H9 (cell line): ENCODE measurements around the gene CDK11A. TPM values are rescaled to one million over a fixed set of nuclear protein-coding genes. Genes with fewer than 3 reads are reported as not detected.
A peak's percentile ranks its signal among the peaks of the same experiment; 100 is the strongest.

Experiments
- DNase-seq: peaks from one replicate; pipeline ENCODE4 v3.0.0-alpha.2; 2017
- H2AFZ ChIP-seq: one replicate; pipeline ENCODE4 v1.6.1; 2013; ENCODE audit warnings: mild to moderate bottlenecking, low read length, control low read depth, moderate library complexity
- H2AK5ac ChIP-seq: 2 replicates; pipeline ENCODE4 v1.6.1; 2013; ENCODE audit warnings: low read length, control low read depth, mixed read lengths; ENCODE audit not compliant: insufficient read length
- H2BK120ac ChIP-seq: one replicate; pipeline ENCODE4 v1.6.1; 2013; ENCODE audit warnings: low read depth, mild to moderate bottlenecking, low read length, control low read depth, inconsistent platforms; ENCODE audit not compliant: poor library complexity, severe bottlenecking
- H2BK12ac ChIP-seq: 2 replicates; pipeline ENCODE4 v1.6.1; 2013; ENCODE audit warnings: low read length, control low read depth, mixed read lengths, low read depth; ENCODE audit not compliant: insufficient read length
- H2BK15ac ChIP-seq: 2 replicates; pipeline ENCODE4 v1.6.1; 2013; ENCODE audit warnings: low read depth, low read length, control low read depth
- H2BK20ac ChIP-seq: one replicate; pipeline ENCODE4 v1.6.1; 2013; ENCODE audit warnings: low read depth, mild to moderate bottlenecking, low read length, control low read depth, inconsistent platforms; ENCODE audit not compliant: poor library complexity, severe bottlenecking
- H2BK5ac ChIP-seq: 2 replicates; pipeline ENCODE4 v1.6.1; 2013; ENCODE audit warnings: low read length, control low read depth, mixed read lengths; ENCODE audit not compliant: insufficient read length
- H3K14ac ChIP-seq: 2 replicates; pipeline ENCODE4 v1.6.1; 2013; ENCODE audit warnings: low read length, control low read depth; ENCODE audit not compliant: insufficient read depth
- H3K18ac ChIP-seq: 2 replicates; pipeline ENCODE4 v1.6.1; 2013; ENCODE audit warnings: low read depth, mild to moderate bottlenecking, mixed read lengths, low read length, control low read depth; ENCODE audit not compliant: insufficient read length
- H3K23ac ChIP-seq: 2 replicates; pipeline ENCODE4 v1.6.1; 2013; ENCODE audit warnings: low read length, control low read depth, mixed read lengths, low read depth; ENCODE audit not compliant: insufficient read length
- H3K23me2 ChIP-seq: 2 replicates; pipeline ENCODE4 v1.6.1; 2013; ENCODE audit warnings: low read depth, mild to moderate bottlenecking, mixed read lengths, low read length, control low read depth; ENCODE audit not compliant: insufficient read length, poor library complexity, severe bottlenecking
- H3K27ac ChIP-seq: 2 replicates; pipeline ENCODE4 v1.5.1; 2013; ENCODE audit warnings: low read length, control low read depth, mixed read lengths, low read depth; ENCODE audit not compliant: insufficient read length
- H3K27me3 ChIP-seq: 2 replicates; pipeline ENCODE4 v1.6.1; 2013; ENCODE audit warnings: low read length, control low read depth, inconsistent platforms; ENCODE audit not compliant: insufficient read depth
- H3K4ac ChIP-seq: 2 replicates; pipeline ENCODE4 v1.6.1; 2013; ENCODE audit warnings: low read depth, mild to moderate bottlenecking, control low read depth, inconsistent platforms, low read length, moderate library complexity
- H3K4me1 ChIP-seq: 2 replicates; pipeline ENCODE4 v1.6.1; 2013; ENCODE audit warnings: low read length, control low read depth, inconsistent platforms; ENCODE audit not compliant: insufficient read depth
- H3K4me2 ChIP-seq: 2 replicates; pipeline ENCODE4 v1.6.1; 2013; ENCODE audit warnings: low read length, control low read depth, mixed read lengths; ENCODE audit not compliant: insufficient read length, insufficient read depth
- H3K56ac ChIP-seq: 2 replicates; pipeline ENCODE4 v1.6.1; 2013; ENCODE audit warnings: low read depth, mild to moderate bottlenecking, mixed read lengths, low read length, control low read depth; ENCODE audit not compliant: insufficient read length
- H3K79me1 ChIP-seq: 2 replicates; pipeline ENCODE4 v1.6.1; 2013; ENCODE audit warnings: low read depth, mild to moderate bottlenecking, moderate library complexity, low read length, control low read depth, inconsistent platforms; ENCODE audit not compliant: insufficient read depth, poor library complexity, severe bottlenecking
- H3K79me2 ChIP-seq: 2 replicates; pipeline ENCODE4 v1.6.1; 2013; ENCODE audit warnings: low read length, control low read depth, inconsistent platforms; ENCODE audit not compliant: insufficient read depth
- H3K9ac ChIP-seq: 2 replicates; pipeline ENCODE4 v1.6.1; 2013; ENCODE audit warnings: low read length, control low read depth, mixed read lengths; ENCODE audit not compliant: insufficient read length; ENCODE audit errors: extremely low read depth
- H3K9me3 ChIP-seq: one replicate; pipeline ENCODE4 v1.6.1; 2013; ENCODE audit warnings: low read depth, low read length, inconsistent platforms; ENCODE audit not compliant: control insufficient read depth
- H3T11ph ChIP-seq: one replicate; pipeline ENCODE4 v1.6.1; 2013; ENCODE audit warnings: mild to moderate bottlenecking, low read length, control low read depth, inconsistent platforms
- H4K20me1 ChIP-seq: one replicate; pipeline ENCODE4 v1.6.1; 2013; ENCODE audit not compliant: control insufficient read depth, insufficient read length, insufficient read depth
- H4K5ac ChIP-seq: 2 replicates; pipeline ENCODE4 v1.6.1; 2013; ENCODE audit warnings: low read depth, mild to moderate bottlenecking, mixed read lengths, low read length, control low read depth; ENCODE audit not compliant: insufficient read length
- H4K8ac ChIP-seq: replicated peaks from 2 replicates; pipeline ENCODE4 v1.6.1; 2013; ENCODE audit warnings: low read length, control low read depth, mixed read lengths, low read depth; ENCODE audit not compliant: insufficient read length
- H4K91ac ChIP-seq: 2 replicates; pipeline ENCODE4 v1.6.1; 2013; ENCODE audit warnings: low read depth, mild to moderate bottlenecking, moderate library complexity, mixed read lengths, low read length, control low read depth; ENCODE audit not compliant: insufficient read length
- H3K27ac Mint-ChIP-seq, 3 experiments: 2 replicates in 2 of 3; 3 replicates in 1 of 3; pipeline ENCODE4 v1.8.0; 2020 to 2021; ENCODE audit warnings: mixed read lengths in 3 of 3, mild to moderate bottlenecking in 1 of 3, moderate library complexity in 1 of 3
- H3K27me3 Mint-ChIP-seq: 2 replicates; pipeline ENCODE4 v1.8.0; 2021; ENCODE audit warnings: low read depth, mild to moderate bottlenecking, moderate library complexity, mixed read lengths
- H3K36me3 Mint-ChIP-seq, 3 experiments: 2 replicates in 2 of 3; 3 replicates in 1 of 3; pipeline ENCODE4 v1.8.0; 2020 to 2021; ENCODE audit warnings: low read depth in 3 of 3, mixed read lengths in 3 of 3; ENCODE audit not compliant: insufficient read depth in 1 of 3
- H3K4me1 Mint-ChIP-seq, 2 experiments: 2 replicates each; pipeline ENCODE4 v1.8.0; 2020; ENCODE audit warnings: mixed read lengths in 2 of 2
- H3K4me3 Mint-ChIP-seq, 2 experiments: 2 replicates in 1 of 2; 3 replicates in 1 of 2; pipeline ENCODE4 v1.8.0; 2020 to 2021; ENCODE audit warnings: mild to moderate bottlenecking in 2 of 2, mixed read lengths in 2 of 2, moderate library complexity in 1 of 2
- H3K9me3 Mint-ChIP-seq, 2 experiments: 2 replicates in 1 of 2; 3 replicates in 1 of 2; pipeline ENCODE4 v1.8.0; 2020; ENCODE audit warnings: mild to moderate bottlenecking in 2 of 2, mixed read lengths in 2 of 2, moderate library complexity in 1 of 2
- whole genome bisulfite sequencing: extraction: QIAGEN DNeasy Blood & Tissue Kit; methylation state at CpG from one replicate; pipeline ENCODE4 v1.1.7; 2013; ENCODE audit warnings: missing lambda C conversion rate, low lambda C conversion rate, mixed read lengths; ENCODE audit not compliant: insufficient read length; ENCODE audit errors: extremely low coverage; 5-methylcytosine and 5-hydroxymethylcytosine counted together
- total RNA-seq: library from RNA; stranded (reverse); gene quantifications from 2 replicates; pipeline ENCODE4 v1.2.1, GENCODE V29; 2021
- TF ChIP-seq, protein P1 (sequence below): fragments of 200-600 bp; sonication (generic); conservative IDR thresholded peaks from 3 replicates; pipeline ENCODE4 v1.8.0; 2021; ENCODE audit warnings: antibody characterized with exemption, mild to moderate bottlenecking

The CDK11A gene
- total RNA-seq, 1 experiment from 2014 or later, result 49.5 TPM

DNA sequence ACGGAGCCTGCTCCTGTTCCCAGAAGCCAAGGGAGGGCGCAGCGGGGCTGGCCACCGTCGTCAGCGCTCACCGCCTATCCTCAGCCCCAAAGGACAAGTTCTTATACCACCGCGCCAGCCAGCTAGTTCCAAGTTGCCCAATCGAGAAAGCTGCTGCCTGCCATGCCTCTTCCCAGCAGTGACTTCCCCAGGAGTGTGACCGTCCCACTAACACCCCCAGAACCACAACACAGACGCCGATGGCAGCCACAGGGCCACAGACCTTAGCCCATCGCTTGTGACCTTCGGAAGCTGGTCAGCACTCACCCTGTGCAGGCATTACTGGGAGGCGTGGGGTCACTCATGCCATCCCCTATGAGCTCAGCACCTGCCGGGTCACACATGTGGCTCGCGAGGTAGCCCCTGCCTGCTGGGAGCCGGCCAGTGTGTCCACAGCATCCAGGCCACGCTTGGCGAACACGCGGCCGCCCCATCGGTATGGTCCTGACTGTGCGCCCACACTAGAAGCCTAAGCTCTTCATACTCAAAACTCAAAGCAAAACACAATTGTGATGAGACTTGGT, 34.0 kb upstream of the CDK11A start:
- Histone ChIP-seq H3K79me2 (no peaks in the 10 kb centered on the region; the same call in 1 of the 2 replicates), H3K27ac (no peak overlapping the region)

More for the DNA sequence above, 34.0 kb upstream of the CDK11A start:
- Histone ChIP-seq H3K23ac (no peak overlapping the region), H3K9ac (no peak overlapping the region), H4K91ac (no peak overlapping the region), H2BK120ac (no peak overlapping the region), H3T11ph (no peak overlapping the region), H4K8ac (no peak overlapping the region), H2AK5ac (no peak overlapping the region), H3K18ac (no peak overlapping the region), H2BK5ac (no peak overlapping the region), H3K4me1 (no peaks in the 10 kb centered on the region), H2AFZ (no peak overlapping the region), H3K79me1 (peaks cover 6% of the 10 kb centered on the region), H3K9me3 (no peaks in the 10 kb centered on the region), H3K4me2 (no peak overlapping the region), H3K56ac (no peak overlapping the region), H3K4ac (no peak overlapping the region), H2BK20ac (no peak overlapping the region), H2BK15ac (no peak overlapping the region), H4K20me1 (no peaks in the 10 kb centered on the region), H3K27me3 (no peaks in the 10 kb centered on the region), H4K5ac (no peak overlapping the region), H3K23me2 (no peaks in the 10 kb centered on the region), H3K14ac (no peak overlapping the region), H2BK12ac (no peak overlapping the region)
- Mint-ChIP-seq H3K27me3 (no peaks in the 10 kb centered on the region; the same call in 1 of the 2 replicates), H3K36me3 (peaks cover 38 to 82% (median 79%) of the 10 kb centered on the region in 3 experiments; a peak in 6 of 7 replicates), H3K27ac (peak overlapping the region; percentile 44 to 73 (median 44); a peak in 4 of 7 replicates), H3K4me3 (no peak overlapping the region), H3K4me1 (no peaks in the 10 kb centered on the region; a peak in 1 of 4 replicates), H3K9me3 (no peaks in the 10 kb centered on the region; a peak in 1 of 5 replicates)
- DNase-seq, result no peak
- TF ChIP-seq, protein P1, sequence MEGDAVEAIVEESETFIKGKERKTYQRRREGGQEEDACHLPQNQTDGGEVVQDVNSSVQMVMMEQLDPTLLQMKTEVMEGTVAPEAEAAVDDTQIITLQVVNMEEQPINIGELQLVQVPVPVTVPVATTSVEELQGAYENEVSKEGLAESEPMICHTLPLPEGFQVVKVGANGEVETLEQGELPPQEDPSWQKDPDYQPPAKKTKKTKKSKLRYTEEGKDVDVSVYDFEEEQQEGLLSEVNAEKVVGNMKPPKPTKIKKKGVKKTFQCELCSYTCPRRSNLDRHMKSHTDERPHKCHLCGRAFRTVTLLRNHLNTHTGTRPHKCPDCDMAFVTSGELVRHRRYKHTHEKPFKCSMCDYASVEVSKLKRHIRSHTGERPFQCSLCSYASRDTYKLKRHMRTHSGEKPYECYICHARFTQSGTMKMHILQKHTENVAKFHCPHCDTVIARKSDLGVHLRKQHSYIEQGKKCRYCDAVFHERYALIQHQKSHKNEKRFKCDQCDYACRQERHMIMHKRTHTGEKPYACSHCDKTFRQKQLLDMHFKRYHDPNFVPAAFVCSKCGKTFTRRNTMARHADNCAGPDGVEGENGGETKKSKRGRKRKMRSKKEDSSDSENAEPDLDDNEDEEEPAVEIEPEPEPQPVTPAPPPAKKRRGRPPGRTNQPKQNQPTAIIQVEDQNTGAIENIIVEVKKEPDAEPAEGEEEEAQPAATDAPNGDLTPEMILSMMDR, result no peak
- no CpG with 5 or more reads among the region's 27 CpGs for WGBS
